Right lobe of liver (tissue), 4 donors: ENCODE measurements around the gene GPR89B.

ENCODE experiments used
- POLR2A ChIP-seq: fragments of 450-650 bp; IDR thresholded peaks from one replicate; pipeline ENCODE4 v1.6.1; 2017; ENCODE audit warnings: antibody characterized with exemption, mild to moderate bottlenecking
- TF ChIP-seq, protein P1 (sequence below), 4 donors: fragments of 200-600 bp in 3 of 4; fragments of 450-650 bp in 1 of 4; IDR thresholded peaks; one replicate each; pipeline versions ENCODE4 v1.5.1 to v1.8.0; 2016 to 2022; ENCODE audit warnings: antibody characterized with exemption in 4 of 4, mild to moderate bottlenecking in 2 of 4
- donor health status: DM: no; HTN: no; CAD: no.
- donor health status: DM: no; HTN: no; CAD: no.
- donor health status: DM: no; HTN: yes; CAD: no.

DNA sequence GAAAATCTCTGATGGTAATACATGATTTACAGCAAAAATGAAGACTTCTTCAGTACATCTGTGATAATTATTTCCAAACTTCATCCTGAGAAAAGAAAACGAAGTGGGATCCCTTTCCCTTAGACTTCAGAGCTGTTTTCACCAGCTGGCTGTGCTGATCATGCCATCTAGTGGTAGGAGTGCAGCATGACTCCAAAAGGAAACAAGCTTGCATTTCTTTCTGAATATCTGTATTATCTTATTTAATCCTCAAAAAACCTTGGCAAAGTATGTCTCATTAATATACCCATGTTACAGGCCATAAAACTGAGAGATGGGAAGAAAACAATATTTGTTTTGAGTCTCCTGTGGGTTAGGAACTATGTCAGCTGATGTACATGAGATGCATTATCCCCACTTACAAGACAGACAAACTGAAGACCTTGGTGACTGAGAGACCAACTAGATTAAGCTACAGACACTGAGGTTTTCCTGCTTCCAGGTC, 35.4 kb upstream of the GPR89B start:
- TF ChIP-seq, protein P1, sequence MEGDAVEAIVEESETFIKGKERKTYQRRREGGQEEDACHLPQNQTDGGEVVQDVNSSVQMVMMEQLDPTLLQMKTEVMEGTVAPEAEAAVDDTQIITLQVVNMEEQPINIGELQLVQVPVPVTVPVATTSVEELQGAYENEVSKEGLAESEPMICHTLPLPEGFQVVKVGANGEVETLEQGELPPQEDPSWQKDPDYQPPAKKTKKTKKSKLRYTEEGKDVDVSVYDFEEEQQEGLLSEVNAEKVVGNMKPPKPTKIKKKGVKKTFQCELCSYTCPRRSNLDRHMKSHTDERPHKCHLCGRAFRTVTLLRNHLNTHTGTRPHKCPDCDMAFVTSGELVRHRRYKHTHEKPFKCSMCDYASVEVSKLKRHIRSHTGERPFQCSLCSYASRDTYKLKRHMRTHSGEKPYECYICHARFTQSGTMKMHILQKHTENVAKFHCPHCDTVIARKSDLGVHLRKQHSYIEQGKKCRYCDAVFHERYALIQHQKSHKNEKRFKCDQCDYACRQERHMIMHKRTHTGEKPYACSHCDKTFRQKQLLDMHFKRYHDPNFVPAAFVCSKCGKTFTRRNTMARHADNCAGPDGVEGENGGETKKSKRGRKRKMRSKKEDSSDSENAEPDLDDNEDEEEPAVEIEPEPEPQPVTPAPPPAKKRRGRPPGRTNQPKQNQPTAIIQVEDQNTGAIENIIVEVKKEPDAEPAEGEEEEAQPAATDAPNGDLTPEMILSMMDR (IDR thresholded peaks at IDR 0.05) = peak; percentile 94 to 97 (median 96)
- no peak for TF ChIP-seq POLR2A
